Dermis microvascular lymphatic vessel endothelial cell (primary cell): ENCODE measurements around the gene WLS. TPM values are rescaled to one million over a fixed set of nuclear protein-coding genes. Genes with fewer than 3 reads are reported as not detected.

Experiments used
- DNase-seq, 2 donors: peaks; one replicate each; pipeline versions ENCODE4 v3.0.0 to v3.0.0-alpha.2; 2010; ENCODE audit warnings: low read depth in 2 of 2
- total RNA-seq: library from RNA; depleted of rRNA; stranded (reverse); fragments of >200 nt; gene quantifications from 2 replicates; pipeline ENCODE4 v1.2.1, GENCODE V29; 2014

The WLS gene
- total RNA-seq, 1 donor from 2014 or later: 31.6 TPM

DNA sequence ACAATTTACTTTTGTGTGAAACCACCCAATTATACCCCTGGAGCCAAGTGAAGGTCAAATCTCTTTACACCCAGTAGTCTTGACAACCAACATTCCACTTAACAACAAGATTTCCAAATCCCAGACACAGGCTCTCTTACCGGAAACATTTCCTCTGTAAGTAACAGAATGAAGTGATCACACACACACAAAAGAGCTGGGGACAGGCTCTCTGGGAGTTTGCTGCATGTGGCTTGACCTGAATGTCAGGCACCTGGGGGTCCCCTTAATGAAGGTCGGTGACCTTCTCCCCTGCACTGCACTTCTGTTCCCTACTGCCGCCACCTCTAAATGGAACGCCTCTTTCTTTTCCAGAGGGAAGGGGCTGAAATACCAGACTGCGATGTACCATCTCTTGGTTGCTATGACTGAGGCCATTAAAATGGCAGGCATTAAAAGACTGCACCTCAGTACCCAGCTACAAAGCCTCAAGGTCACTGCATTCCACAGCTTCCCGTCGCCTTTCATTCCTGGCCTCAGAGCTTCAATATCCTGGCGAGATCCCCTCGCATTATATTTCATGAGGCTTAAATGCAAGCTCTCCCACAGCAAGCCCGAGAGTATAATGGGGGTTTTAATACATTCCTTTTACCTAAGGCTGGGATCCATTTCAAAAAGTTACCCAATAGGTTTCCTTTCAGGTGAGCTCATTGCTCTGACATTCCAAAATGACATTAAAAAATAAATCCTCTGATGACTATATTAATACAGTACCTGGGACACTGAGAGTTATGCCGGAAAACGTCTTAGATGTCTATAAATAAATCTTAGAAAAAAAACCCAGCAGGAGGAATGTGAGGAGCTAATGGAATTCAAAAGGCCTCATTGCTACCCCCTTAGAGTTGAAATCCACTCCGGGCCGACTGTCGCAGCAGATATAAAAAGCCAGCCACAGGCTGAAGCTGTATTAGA is 91.0 kb downstream of the WLS start:
- DNase-seq: no peak

GRCh38 chr1:68140536-68140935 is 91.8 kb downstream of the WLS start:
- DNase-seq: peak in 1 of 2 donors; percentile 14

- DNase-seq: peak in 1 of 2 donors; percentile 43
Measured at GRCh38 chr1:68136187-68136586, 96.1 kb downstream of the WLS start.

DNA sequence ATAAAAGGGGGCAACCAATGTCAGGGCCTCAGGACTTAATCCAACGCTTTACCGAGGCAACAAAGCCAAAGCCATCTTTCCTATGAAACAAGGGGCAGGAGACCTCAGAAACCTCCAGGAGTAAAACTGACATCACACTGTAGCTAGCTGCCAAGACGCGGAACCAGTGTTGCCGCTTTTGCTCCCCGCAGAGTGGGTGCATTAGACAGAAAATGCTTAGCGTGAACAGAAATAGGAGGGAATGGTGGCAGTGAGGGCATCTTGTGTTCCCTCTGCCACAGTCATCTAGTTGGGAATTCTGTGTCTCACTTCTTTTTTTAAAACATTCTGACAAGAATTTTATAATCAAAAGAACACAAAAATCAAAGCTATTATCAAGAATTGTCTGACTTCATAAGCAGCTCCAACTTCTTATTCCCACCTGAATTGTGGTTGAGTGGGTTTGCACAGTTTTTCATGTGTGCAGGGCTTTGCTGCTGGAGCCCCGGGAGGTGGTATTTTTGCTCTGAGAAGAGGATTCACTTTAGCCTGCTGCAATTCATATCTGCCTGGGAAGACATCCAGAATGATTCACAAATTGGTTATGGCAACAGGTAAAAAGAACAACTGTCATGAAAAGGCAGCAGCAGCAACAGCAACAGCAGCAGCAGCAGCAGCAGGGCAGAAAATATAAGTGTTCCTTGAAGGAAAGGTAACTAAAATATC is 99.7 kb downstream of the WLS start:
- no peak for DNase-seq

GRCh38 chr1:68131261-68131660 is 101.1 kb downstream of the WLS start:
- no peak for DNase-seq

GRCh38 chr1:68129536-68130250 is 102.6 kb downstream of the WLS start:
- DNase-seq: no peak

- no peak for DNase-seq
Measured at GRCh38 chr1:68128820-68129219, 103.5 kb downstream of the WLS start.

GRCh38 chr1:68128157-68128556 is 104.2 kb downstream of the WLS start:
- no peak for DNase-seq

DNA sequence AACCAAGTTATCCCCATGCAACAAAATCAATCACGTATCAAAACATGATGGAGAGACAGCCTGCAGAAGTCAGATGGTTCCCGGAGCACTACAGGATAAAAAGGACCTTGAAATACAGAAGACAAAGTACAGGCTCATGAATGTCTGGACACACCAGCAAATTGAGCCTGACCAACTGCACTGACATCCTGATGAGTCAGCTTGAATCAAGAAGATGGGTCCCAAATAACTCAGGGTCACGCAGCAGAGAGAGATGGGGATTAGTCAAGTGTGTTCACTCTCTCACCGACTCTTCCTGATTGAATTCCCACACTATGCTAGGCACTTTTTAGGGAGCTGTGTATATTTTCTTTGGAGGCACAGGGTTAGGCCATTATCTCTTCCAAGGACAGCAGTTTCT is 110.8 kb downstream of the WLS start:
- peak in 1 of 2 donors; percentile 35 for DNase-seq

GRCh38 chr1:68120136-68120791 is 112.1 kb downstream of the WLS start:
- DNase-seq: peak; percentile 61 to 74

- DNase-seq: no peak
Measured at GRCh38 chr1:68119445-68119844, 112.9 kb downstream of the WLS start.

- DNase-seq: no peak
Measured at GRCh38 chr1:68117416-68117815, 114.9 kb downstream of the WLS start.

DNA sequence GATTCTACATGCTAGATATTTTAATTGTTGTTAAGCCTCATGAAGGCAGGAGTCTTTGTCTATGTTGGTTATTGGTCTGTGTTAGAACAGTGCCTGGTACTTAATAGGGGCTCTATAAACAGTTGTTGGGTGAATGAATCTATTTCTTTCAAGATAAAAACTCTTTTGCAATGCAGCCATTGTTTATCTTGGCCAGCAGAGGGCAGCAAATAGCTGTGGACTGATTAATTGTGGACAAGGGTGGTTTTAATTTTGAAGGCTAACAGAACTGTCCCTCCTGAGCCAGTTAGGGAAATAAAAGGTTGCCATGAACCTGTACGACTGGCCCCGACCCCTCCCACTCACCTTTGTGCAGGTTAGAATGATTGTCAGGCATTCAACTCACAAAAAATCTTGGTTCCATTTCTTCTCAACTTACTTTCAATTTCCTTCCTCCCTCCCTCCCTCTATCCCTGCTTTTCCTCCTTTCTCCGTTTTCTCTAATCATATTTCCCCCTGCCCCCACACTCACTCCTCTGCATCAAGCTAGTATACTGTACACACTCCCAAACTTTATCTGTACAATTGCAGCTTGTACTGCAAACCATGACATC is 115.6 kb downstream of the WLS start:
- DNase-seq: peak in 1 of 2 donors; percentile 60

DNA sequence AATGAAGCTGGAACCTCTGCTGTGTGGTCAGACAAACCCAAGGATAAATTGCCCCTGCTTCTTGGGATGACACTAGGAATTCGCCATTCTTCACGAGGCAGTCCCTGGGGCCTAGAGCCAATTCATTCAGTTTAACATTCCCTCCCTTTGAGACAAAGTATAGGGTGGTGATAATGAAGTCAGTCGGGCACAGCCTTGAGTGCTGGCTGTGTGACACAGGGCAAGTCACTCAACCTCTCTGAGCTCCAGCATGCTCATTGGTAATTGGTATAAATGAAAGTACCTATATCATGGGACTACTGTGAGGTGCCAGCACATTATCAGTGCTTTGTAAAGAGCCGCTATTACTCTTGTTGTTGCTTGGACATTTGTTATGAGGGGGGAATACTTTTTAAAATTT is 117.0 kb downstream of the WLS start:
- DNase-seq: no peak

GRCh38 chr1:68113966-68114365 is 118.4 kb downstream of the WLS start:
- no peak for DNase-seq

DNA sequence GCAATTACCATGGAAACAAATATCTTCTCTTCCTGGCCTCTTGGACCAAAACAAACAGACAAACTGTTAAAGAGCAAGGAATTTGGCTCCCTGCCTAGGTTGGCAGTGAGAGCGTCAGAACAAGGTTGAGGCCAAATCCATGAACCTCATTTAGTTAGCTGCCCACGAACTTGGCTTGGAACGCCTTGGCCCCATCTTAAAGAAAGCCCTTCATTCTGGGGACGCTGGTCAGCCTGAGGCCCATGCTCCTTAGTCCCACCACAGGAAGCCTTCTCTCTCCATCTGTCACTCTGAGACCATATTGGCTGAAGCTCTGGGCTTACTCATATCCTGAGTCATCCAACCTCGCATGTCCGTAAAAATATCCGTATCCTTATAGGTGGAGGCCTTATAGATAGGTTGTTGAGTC is 119.5 kb downstream of the WLS start:
- peak in 1 of 2 donors; percentile 80 for DNase-seq

GRCh38 chr1:68111519-68112436 is 120.5 kb downstream of the WLS start:
- peak; percentile 48 to 73 for DNase-seq

GRCh38 chr1:68107771-68108170 is 124.6 kb downstream of the WLS start:
- DNase-seq: no peak

DNA sequence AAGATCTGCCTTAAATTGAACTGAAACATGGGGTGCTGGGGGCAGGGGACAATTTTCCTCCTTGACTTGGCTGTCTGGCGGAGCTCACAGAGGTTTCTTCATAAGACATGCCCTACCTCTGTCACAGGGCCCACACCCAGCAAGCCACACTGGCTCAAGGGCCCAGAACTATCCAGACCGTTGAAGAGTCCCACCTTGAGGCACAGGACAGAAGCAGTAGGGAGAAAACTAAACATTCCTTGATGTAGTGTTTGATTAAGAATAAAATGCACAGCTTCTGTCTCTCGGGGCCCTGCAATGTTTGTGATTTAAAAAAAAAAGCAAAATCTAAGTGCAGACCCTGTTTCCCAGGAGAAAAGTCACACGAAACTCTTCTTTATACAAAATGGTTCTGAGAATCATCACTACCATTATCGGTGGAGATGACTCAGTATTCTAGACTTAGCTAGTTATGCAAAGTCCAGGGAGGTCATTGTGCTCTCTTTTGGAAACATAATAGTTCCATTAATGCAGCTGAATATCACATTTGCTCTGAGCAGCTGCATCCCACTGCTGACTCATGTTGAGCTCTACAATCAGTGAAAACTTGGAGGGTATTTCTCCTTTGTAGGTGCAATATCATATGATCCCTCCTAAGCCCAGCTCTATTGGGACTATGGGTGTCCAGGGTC is 128.3 kb downstream of the WLS start:
- peak in 1 of 2 donors; percentile 60 for DNase-seq
